ENCODE results near the gene TRAPPC6A.

The TRAPPC6A gene

DNA sequence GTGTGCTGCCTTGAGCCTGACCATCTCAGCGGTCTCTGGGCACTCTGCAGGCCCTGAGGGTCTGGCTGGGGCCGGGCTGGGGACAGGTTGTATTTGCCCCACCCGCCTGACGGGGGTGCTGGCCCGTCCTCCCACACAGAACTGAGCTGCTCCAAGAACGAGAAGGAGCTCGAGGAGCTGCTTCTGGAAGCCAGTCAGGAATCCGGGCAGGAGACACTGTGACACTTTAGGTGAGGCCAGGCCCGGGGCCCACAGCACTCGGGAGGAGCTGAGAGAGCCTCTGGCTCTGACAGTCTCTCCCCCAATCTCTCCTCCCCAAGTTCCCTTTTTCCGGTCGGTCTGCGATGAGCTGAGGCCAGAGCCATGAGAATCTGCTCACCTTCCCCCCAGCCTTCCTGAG, 31.8 kb downstream of the TRAPPC6A start:
- no peak for FAIRE-seq

DNA sequence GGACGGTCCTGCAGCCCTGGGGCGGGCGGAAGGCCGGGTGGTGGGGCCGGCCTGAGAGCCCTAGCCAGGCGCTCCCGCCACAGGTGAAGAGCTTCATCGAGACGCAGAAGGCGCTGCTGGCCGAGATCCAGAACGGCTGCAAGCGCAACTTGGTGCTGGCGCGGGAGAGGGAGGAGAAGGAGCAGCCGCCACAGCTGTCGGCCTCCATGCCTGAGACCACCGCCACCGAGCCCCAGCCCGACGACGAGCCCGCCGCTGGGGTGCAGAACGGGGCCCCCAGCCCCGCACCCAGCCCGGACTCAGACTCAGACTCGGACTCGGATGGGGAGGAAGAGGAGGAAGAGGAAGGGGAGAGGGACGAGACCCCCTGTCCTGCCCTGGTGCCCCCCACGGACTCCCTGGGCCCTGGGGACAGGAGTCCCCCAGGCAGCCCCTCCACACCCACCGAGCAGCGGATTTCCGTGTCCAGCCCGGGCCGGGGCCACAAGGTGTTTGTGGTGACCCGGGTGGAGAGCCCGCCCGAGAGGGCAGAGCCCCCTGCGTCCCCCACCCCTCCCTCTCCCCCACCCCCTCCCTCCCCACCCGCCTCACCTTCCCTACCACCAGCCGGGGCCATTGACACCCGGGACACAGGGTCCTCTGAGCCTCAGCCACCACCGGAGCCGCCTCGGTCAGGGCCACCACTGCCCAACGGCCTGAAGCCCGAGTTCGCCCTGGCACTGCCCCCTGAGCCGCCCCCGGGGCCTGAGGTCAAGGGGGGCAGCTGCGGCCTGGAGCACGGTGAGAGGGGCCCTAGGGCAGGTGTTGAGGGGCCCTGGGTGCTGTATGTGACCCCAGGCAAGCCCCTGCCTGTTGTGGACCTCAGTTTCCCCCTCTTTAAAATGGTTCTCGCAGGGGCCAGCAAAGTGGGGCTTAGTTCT, 32.5 kb downstream of the TRAPPC6A start:
- FAIRE-seq, result no peak

DNA sequence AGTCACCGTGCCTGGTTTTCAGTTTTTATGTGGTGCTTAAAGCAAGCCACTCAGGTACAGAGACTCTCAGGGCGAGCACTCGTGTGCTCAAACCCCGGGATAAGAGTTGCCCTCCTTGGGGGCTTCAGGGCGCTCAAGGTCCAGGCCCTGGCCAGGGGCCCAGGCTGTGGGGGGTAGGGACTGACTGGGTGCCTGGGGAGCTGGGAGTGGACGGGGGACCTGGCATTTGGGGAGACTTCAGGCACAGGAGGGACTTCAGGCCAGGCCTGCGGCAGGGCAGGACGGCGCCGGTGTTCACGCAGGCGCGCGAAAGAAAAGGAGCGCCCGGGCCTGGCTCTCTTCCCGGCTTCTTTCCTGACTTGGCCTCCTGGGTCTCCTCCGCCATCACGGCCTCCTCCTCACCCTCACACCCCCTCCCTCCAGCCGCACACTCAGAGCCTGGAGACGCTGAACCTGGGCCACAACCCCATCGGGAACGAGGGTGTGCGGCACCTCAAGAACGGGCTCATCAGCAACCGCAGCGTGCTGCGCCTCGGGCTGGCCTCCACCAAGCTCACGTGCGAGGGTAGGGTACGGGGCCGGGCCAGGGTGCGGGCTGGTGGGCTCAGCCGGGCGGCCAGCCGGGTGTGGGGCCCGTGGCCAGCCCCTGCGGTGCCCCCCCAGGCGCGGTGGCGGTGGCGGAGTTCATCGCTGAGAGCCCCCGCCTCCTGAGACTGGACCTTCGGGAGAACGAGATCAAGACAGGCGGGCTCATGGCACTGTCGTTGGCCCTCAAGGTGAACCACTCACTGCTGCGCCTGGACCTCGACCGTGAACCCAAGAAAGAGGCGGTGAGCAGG, 33.4 kb downstream of the TRAPPC6A start:
- FAIRE-seq, result no peak

DNA sequence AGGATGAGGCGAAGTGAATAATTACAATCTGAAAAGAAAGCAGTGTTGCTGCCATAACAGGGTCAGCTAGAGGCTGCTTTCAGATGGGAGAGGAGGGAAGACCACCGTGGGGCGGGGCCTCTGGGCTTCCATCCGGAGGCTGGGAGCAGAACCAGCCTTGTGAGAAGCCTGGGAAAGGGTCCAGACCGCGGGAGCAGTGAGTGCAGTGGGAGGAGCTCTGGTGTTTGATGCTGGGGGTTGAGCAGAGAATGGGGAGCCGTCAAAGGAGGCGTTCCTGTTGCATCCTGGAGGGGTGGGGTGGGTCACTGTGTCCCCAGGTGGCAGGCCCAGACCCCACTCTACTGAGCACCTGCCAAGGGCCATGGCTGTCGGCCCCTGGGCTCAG, 35.3 kb downstream of the TRAPPC6A start:
- no peak for FAIRE-seq

DNA sequence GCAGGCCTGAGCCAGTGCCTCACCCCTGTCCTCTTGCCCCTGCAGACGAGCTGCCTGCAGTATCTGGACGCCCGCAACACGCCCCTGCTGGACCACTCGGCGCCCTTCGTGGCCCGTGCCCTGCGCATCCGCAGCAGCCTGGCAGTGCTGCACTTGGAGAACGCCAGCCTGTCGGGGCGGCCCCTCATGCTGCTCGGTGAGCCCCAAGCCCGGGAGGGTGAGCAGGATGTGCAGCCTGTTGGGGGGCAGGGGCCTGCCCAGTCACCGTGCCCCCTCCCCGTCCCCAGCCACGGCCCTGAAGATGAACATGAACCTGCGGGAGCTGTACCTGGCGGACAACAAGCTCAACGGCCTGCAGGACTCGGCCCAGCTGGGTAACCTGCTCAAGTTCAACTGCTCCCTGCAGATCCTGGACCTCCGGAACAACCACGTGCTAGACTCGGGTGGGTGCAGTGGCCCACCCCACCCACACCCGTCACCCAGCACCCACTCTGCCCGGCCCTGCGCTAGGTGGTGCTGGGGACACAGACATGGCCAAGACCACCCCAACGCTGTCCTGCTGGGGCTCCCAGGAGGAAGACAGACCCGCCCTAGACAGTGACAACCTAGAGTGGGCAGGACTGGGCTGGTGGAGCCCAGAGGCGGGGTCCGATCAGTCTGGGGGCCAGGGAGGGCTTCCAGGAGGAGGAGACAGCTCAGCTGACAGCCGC, 35.9 kb downstream of the TRAPPC6A start:
- FAIRE-seq, result no peak

DNA sequence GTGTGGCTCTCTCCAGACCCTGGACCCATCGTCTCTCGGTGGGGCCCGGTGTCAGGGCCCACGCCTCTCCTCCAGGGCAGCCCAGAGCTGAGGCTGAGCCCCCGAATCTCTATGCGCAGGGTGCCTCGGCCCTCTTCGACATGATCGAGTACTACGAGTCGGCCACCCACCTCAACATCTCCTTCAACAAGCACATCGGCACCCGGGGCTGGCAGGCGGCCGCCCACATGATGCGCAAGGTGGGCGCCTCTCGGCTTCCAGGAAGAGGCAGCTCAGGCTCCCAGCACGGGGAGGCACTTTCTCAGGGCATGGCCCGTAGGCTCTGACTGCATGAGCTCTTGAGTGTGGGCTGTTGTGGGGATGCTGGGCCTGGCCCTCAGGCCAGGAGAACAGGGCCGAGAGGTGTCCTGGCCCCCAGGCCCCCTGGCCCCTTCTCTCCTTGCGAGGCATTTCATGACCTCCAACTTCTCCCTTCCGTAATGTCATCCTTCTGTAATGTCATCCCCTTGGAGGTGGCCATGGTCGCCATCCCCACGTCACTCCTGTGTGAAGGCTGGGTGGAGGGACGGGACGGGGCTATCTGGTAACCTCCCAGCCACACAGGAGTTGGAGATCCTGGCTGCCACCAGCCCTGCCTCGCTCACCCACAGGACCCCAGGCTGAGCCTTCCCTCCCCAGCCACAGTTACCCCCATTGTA, 36.7 kb downstream of the TRAPPC6A start:
- FAIRE-seq, result no peak

DNA sequence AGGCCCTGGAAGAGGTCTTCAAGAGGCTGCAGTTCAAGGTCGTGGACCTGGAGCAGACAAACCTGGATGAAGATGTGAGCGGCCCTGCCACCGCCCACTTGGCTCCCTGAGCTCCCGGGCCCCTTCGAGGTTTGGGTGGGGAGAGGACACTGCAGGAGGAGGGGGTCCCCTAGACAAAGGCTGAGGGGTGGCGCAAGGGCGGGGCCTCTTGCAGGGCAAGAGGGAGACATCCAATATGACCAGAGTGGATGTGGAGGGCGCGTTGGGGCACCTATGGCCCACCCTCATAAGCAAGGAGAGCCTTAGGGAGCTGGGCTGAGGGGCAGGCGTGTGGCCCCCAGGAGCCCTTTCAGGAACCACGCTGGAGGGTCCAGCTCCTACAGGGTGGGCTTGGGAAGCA, 37.5 kb downstream of the TRAPPC6A start:
- FAIRE-seq, result no peak

DNA sequence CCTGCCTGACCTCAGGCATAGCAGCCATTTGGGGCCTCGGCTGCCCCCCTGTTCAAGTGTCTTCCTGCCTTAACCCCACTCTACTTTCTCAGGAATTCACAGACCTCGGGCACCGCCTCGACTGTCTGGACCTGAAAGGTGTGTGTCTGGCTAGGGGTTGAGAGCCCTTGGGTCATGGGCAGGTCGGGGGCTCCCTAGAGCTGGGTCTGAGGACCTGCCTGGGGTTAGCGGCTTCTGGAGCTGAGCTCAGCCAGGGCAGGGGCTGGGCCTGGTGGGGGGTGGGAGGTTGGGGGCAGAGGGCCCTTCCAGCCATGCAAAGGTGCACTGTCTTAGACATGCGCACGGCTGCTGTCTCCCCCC, 37.9 kb downstream of the TRAPPC6A start:
- FAIRE-seq, result no peak

DNA sequence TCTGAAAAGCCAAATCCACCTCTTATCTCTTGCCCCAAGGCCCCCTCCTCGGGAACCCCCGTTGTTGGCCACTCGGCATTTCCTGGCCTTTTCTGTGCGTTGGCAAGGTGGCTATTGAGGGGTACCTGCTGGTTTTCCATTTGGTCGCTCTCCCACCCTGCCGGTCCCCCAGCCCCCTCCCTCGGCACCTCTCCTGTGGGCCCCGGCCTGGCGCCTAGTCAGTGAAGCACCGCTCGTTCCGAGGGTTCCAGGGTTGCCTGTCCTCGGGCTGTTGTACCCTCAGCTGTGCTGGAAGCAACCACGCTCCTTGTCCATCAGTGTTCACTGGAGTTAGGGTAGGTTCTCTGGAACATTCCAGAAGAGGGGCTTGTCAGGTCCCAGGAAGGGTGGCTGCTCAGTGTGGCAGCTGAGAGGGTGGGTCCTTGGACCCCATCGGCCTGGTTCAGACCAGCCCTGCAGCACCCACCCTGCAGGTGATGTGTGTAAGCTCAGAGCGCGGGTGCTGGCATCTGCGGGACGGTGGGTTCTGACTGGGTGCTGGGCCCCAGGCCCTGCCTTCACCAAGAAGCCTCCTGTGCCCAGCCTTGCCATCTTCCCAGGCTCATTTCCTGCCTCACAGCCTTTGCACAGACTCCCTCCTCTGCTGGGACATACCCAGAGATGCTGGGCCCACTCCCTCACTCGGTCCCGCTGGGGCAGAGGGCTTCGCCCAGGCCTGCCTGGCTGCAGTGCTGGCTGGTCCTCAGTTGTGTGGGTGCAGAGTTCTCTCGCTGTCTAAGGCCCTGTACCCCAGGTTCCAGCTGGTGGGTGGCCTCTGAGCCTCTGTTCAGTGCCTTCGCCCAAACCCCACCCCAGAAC, 38.5 kb downstream of the TRAPPC6A start:
- no peak for FAIRE-seq

DNA sequence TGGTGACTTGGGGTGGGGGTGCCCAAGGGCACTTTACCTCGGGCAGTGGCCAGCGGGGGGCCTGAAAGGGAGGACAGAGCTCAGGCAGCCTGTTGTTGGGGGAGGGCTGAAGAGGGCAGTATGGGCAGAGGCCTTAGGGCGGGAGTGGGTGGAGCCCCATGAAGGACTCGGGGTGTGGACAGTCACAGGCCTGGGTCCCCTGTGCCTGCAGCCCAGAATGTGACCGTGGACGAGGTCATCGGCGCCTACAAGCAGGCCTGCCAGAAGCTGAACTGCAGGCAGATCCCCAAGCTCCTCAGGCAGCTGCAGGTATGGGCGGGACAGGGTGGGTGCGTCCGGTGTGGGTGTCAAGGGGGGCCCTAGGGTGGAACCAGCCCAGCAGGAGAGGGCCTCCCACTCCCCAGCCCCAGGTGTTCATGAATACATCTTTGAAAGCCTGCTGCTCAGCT, 39.7 kb downstream of the TRAPPC6A start:
- FAIRE-seq, result no peak

DNA sequence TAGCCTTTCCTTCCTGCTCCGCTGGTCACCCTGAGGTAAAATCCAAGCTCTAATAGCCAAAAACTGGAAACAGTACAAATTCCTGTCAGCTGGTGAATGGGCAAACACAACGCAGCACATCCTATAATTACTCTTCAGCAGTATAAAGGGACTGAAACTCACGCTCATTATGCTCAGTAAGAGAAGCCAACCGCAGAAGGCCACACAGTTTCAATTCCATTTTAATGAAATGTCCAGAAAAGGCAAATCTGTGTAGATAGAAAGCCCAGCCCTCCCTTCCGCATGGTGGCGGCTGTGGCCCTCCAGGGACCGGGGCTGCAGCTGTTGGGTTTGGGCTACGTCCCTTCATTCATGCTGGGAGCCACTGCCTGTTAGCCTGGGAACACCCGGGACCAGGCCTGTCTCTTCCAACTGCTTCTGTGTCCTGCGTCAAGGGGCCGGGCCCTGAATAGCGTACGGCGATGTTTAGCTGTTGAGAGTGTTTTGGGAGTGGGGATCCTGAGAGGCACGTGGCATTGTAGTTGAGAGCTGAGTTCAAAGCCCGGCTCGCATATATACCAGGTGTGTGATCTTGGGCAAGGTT, 40.8 kb downstream of the TRAPPC6A start:
- no peak for FAIRE-seq

DNA sequence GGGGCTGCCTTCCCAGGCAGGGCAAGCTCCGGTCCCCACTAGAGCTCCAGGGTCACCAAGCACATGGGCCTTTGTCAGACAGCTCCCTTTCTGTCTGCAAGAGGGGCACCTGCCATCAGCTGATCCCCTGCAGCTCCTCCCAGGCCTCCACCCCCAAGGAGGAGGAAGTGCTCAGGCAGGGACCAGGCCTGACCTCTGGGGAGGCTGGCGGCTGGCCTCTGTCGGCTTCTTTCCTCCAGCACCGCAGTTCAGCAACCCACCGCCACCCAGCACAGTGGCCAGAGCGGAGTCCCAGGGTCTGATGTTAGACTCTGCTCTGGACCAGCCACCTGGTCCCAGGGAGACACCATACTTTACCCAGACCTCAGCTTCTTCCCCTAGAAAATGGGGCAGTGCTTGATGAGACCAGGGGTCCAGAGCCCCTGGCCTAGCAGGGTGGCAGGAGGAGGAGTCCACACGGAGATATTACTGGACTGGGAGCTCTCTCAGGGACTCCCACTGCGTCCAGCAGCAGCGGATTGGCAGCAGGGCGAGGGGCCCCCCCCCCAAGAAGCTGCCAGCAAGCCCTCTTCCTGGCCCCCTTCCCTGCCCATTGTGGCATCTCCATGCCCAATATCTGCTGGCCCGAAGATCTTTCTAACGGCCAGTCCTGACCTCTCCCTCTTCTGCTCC, 41.4 kb downstream of the TRAPPC6A start:
- FAIRE-seq, result no peak

DNA sequence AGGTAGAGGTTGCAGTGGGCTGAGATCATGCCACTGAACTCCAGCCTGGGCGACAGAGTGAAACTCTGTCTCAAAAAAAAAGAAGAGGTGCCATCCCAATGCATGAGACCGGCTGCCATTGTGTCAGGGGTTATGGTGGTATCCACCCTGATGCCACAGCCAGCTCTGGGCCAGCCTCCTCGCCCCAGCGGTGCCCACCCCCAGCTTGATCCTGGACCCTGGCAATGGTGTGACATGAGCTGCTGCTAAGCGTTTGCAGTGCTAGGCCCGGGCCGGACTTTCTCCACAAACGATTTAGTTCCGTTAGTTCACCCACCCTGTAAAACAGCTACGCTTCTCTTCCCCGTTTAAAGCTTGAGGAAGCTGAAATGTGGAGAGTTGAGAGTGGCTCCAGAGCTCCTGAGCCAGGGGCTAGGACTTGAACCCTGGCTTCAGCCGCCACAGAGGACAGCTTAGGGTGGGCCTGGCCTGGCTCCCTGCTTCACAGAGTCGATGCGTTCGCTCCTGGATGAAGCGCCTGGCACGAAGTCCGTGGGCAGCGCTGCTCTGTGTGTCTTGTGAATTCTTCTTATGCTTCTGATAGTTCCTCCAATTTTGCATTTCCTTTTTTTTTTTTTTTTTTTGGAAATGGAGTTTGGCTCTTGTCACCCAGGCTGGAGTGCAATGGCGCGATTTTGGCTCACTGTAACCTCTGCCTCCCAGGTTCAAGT, 42.7 kb downstream of the TRAPPC6A start:
- FAIRE-seq, result no peak

DNA sequence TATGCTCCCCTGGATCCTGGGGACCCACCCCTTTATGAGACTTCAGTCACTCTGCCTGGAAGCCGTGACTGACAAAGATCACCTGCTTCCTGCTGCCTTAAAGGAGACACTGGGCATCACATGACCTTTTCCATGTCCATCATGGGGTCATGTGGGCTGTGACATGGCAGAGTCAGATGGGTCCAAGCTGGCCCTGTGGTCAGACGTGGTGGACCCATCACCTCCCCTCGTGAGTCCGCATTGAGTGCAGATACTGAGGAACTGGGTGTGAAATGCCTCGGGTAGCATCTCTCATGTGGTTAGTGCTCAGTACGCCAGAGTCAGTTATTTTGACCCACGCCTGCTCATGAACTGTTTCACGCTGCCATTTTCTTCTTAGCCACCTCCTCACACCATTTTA, 44.4 kb downstream of the TRAPPC6A start:
- FAIRE-seq, result no peak

DNA sequence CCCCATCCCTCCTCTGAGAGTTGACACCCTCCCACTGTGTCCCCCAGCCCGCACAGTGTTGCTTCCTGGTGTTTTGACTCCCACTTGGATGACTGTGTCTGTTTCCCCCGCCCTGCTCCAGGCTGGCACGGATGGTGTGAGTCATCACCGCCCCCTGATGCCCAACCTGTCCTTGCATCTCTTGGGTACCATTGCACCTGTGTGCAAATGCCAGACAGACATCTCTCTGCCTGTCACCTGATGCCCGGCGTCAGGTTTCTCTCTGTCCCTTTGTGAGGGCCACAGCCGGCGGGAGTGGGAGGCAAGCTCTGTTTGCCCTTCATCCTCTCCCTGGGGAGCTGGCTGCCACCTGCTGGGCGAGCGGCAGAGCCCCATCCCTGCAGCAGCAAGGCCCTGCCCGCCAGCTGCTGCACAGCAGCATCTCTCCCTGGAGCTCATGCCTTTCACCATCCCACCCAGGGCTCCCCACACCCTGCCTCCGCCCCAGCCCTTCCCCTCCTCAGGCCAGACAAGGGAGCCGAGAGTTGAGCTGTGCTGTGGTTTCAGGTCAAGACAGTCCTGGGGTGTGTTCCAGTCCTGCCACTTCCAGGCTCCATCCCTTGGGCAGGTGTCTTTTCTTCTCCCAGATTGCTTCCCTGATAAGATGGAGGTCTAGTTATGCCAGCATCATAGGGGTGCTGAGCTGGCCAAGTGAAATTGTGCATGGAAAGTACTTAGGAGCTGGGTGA, 47.0 kb downstream of the TRAPPC6A start:
- no peak for FAIRE-seq

DNA sequence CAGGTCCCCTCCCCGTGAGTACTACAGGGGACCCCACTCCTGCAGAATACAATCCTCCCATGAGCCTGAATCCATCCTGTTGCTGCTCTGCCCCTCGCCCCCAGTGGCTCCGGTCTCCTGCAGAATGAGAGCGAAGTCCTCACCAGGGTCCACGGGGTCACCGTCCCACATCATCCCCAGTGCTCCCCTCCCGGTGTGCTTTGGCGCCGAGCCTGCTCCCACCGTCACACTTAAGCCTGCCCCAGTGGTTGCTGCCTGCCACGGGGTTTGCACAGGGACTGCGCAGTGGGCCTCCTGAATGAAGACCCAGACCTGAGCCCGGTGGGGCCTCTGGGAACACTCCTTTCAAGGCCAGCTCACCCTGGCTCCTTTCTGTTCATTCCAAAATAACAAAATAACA, 47.8 kb downstream of the TRAPPC6A start:
- FAIRE-seq, result no peak

DNA sequence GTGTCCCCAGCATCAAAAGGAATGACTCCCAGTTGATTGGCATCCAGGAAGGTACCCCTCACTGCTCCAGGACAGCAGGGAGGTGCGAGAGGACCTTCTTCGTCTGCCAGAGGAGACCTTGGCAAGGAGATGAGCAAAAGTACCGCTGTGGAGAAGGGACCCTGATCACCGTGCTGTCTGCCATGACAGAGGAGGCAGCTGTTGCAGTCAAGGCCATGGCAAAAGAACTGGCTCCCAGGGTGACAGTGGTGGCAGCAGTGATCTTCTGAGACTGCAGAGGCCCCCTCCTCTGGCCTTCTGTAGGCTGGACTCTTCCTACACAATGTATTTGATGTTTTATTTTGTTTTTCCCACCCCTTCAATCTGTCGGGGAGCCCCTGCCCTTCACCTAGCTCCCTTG, 49.2 kb downstream of the TRAPPC6A start:
- no peak for FAIRE-seq

DNA sequence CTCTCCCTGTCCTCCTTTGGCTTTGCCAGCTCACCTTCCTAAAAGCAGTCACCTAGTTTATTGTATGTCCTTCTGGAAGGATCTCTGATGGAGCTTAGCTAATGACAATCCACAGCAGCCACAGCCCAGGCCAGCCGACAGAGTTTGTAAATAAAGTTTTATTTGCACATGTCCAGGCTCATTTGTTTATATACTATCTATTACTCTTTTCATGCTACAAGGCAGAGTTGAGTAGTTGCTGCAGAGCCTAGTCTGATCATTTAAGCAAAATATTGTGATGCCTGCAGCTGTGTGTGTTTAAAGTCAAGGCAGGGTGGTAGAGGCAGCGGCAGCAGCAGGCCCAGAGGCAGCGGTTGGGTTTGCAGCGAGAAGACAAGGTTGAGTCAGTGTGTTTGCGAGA, 49.9 kb downstream of the TRAPPC6A start:
- FAIRE-seq, result no peak

DNA sequence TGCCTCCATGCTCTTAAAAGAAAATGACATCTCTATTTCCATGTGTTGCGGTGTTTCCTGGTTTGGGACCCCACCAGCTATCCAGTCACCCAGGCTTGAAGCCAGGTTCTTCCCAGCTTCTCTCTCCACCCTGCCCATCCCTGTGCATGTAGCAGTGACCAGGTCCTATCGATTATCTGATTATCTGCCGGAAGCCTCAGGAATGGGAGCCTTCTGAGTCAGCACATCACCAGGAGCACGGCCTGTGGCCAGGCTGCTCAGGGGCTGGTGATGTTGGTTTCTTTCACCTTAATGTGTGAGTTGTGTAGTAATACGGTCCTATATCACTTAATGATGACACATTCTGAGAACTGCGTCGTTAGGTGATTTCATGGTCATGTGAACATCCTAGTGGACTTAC, 51.4 kb downstream of the TRAPPC6A start:
- FAIRE-seq, result no peak
